ENCODE data around the gene DLG4.
"Not testable (repeated sequence)": the region's sequence is repeated elsewhere in the genome, so short reads cannot be mapped to it uniquely, and the experiment has no call there.

Gene DLG4

DNA sequence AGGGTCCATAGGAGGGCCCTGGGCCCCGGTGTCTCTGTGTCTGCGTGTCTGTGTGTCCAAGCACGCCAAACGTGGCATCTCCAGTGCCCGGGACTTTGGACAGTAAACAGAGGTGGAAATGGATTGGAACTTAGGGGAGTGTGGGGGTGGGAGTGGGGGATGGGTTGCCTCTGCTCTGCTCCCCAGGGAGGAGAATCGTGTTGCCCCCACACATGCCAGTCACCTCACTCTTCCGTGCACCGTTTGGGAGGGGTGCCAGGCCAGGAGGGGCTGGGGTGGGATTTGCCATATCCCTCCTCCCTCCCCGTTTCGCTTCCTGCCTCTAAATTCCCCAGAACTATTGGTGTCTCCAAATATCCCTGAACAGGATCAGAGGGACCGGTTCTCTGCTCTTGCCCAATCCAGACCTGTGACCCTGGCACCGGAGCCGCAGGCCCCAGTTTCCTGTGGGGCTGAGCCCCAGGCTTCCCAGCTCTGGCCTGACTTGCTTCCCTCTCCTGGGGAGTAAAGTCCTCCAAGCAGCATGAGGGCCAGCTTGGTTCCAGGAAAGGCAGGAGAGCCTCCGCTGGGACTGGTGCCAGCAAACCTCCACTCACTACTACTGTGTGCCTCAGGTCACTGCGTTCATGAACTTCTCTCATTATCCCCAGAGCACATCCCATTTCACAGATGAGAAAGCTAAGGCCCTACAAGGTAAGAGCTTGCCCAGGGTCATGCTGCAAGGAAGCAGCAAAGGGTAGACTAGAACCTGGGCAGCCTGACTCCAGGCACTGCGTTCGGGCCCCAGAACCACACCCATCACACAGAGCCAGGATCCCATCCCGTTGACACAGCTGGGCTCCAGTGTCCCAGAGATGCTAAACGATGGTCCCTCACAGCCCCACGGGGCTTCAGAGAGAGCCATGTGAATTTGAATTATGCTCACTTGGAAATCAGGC lies 40.0 kb downstream of the DLG4 start, which contains the start of gene ASGR1:
Gene ASGR1 (minus strand): TSS at position 54 of the 938 bp plus-strand sequence. CDS start 807 bp downstream, outside the sequence.
- no peak for DNase-seq

GRCh38 chr17:7178973-7179316 lies 40.7 kb downstream of the DLG4 start:
- DNase-seq, result no peak

GRCh38 chr17:7177954-7178477 lies 41.6 kb downstream of the DLG4 start:
- no peak for DNase-seq

- peak; percentile 67 for DNase-seq
These were observed 42.3 kb downstream of the DLG4 start for GRCh38 chr17:7177191-7177953.

GRCh38 chr17:7176841-7177190 lies 42.8 kb downstream of the DLG4 start:
- DNase-seq, result no peak

GRCh38 chr17:7176107-7176840 lies 43.4 kb downstream of the DLG4 start:
- DNase-seq, result no peak

DNA sequence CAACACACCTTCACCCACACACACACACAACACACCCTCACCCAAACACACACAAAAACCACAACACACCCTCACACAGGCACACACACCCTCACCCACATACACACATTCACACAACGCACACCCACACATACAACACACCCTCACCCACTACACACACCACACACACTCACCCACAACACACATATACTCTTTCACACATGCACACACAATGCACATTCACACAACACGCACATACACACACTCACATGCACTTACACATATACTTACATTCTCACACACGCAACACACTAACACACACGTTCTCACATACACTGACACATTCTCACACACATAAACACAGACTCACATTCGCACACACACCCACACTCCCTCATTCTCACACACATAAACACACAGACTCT lies 44.3 kb downstream of the DLG4 start:
- DNase-seq, result no peak

- no peak for DNase-seq
These were observed 44.9 kb downstream of the DLG4 start for GRCh38 chr17:7174603-7175326.

- DNase-seq, result peak; percentile 58
These were observed 45.7 kb downstream of the DLG4 start for GRCh38 chr17:7173687-7174602.

DNA sequence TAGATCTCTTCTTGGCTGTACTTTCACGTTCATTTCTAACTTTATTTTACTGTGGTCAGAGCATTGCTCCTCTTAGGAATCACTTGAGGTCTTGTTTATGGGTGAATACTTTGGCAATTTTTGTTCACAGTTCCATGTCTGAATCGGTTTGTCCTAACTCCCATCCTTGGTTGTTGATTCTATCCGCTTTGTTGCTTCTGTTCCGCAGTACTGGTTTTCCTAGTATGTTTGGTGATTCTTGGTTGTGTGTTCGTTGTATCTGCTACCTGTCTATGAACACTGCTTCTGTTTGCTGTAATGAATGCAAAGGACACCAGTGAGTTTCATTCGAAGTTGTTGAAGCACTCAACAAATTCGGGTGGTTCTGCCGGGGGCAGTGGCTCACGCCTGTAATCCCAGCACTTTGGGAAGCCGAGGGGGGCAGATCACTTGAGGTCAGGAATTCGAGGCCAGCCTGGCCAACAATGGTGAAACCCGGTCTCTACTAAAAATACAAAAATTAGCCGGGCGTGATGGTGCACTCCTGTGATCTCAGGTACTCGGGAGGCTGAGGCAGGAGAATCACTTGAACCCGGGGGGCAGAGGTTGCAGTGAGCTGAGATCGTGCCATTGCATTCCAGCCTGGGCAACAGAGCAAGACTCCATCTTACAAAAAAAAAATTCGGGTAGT lies 47.0 kb downstream of the DLG4 start:
- not testable (repeated sequence) for DNase-seq

GRCh38 chr17:7169565-7169908 lies 50.1 kb downstream of the DLG4 start:
- DNase-seq, result not testable (repeated sequence)

DNA sequence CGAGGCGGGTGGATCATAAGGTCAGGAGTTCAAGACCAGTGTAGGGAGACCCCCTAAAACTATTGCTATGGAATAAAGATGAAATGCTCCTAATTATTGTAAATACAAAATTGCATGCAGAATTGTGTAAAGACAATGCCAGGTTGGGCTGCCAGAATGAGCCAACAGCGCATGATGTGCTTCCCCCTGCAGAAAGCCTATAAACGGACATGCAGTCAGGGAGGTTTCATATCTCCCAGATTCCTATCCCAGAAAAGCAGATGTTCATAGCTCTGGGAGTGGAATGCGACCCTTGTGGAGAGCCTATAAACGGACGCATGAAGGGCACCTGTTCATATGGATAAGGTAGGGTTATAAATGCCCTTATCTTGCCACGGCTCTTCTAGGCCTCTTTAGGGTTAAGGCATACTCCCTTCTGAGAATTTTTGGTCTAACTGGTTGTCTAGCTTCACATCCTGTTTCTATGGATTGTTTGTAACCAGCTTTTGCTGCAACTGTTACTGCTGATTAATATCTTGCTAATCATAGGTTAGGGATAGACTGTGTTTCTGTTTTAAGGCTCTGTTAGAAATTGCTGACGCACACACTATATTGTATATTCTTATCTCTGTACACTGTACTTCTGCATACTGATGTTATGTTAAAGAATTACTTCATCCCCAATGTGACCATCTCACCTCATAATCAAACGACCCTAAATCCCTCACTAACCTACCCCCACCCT lies 50.6 kb downstream of the DLG4 start:
- DNase-seq, result not testable (repeated sequence)

DNA sequence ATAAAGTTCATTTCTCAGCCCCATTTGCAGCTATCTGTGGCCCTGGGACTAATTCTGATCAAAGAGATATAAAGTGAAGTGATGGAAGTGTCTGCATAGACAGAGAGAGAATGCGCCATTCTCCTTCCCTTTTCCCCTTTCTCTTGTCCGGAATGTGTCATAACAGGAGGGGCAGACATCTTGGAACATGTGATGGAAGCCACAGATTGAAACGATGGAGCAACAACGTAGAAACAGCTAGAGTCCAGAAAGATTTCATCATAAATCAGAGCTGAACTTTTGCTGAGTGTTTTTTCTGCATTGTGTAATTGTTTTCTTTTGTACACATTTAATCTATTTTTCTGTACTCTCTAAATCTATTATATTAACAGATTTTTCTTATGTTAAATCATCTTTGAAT lies 51.8 kb downstream of the DLG4 start:
- DNase-seq, result no peak

- no peak for DNase-seq
These were observed 52.8 kb downstream of the DLG4 start for GRCh38 chr17:7166873-7167272.

GRCh38 chr17:7159571-7159970 lies 60.1 kb downstream of the DLG4 start:
- DNase-seq, result not testable (repeated sequence)

GRCh38 chr17:7158424-7158823 lies 61.2 kb downstream of the DLG4 start:
- not testable (repeated sequence) for DNase-seq

GRCh38 chr17:7156342-7156940 lies 63.2 kb downstream of the DLG4 start:
- no peak for DNase-seq

DNA sequence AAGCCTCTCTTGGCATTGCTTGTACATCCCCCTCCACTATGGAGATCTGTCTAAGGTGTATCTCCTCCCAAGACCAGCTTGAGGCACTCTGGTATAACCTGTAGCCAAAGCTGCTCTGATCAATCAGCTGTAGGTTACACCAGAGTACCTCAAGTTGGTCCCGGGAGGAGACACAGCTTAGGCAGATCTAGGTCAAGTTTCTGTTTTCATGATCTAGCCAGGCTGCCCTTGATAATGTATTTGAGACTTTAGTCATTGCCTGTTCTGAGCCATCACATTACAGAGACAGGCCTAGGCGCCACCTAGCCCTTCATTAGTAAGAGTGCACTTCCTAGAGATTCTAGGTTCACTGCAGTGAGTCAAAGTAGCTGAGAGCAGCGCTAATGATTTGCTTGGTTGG lies 71.9 kb downstream of the DLG4 start:
- no peak for DNase-seq

DNA sequence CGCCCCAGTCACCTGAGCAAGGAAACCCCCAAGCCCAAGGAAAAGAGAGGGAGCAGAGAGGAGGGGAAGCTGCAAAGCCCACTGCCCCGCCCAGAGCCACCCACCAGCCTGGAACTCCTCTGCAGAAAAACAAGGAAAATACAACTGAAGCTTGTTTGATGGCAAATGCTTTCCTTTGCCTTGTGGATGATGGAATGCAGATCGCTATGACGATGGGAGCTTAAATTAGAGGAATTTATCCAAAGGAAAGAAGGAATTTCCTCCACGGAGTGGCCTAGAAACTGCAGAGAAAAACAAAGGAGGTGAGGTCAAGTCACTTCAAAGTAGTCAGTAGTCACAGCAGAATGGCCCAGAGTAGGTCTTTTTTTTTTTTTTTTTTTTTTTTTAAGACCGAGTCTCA lies 73.5 kb downstream of the DLG4 start:
- DNase-seq, result no peak

DNA sequence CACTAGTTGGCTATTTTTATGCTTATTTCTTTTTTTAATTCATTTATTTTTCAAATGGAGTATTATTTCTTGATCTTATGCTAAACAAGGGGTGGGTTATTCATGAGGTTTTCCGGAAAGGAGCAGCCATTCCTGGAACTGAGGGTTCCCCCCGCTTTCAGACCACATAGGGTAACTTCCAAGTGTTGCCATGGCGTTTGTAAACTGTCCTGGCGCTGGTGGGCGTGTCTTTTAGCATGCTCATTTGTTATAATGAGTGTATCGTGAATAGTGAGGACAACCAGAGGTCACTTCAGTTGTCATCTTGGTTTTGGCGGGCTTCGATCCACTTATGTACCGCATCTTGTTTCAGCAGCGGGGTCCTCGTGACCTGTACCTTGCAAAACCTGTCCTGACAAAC lies 75.4 kb downstream of the DLG4 start:
- DNase-seq, result no peak
